SK-N-SH treated with all-trans-retinoic acid at 6 μM for 48 hours (cell line): ENCODE measurements around the gene RIC8B.

Experiments used
- ISL1 ChIP-seq: fragments of 250-450 bp; sonication (Bioruptor Pico); IDR thresholded peaks from 2 replicates; pipeline ENCODE4 v2.1.2; 2022; ENCODE audit warnings: mild to moderate bottlenecking, moderate library complexity
- ZFP30 ChIP-seq: fragments of 450-650 bp; formaldehyde crosslinking; IDR thresholded peaks from 2 replicates; pipeline ENCODE4 v1.5.0; 2022; ENCODE audit warnings: mild to moderate bottlenecking, moderate library complexity

GRCh38 chr12:106814714-106815113 lies 40.2 kb downstream of the RIC8B start:
- TF ChIP-seq ZFP30 (CRISPR knock-in tag) (no peak), ISL1 (CRISPR knock-in tag) (no peak)
